Thyroid gland (tissue), 4 donors: ENCODE results near the gene F11R.
"Not testable (repeated sequence)": the region's sequence is repeated elsewhere in the genome, so short reads cannot be mapped to it uniquely, and the experiment has no call there.

ENCODE experiments used
- CTCF ChIP-seq, 6 experiments: fragments of 200-600 bp in 3 of 6; fragments of 450-650 bp in 3 of 6; sonication (generic) in 3 of 6; IDR thresholded peaks; one replicate each; pipeline ENCODE4 v1.5.1; 2016 to 2019; ENCODE audit warnings: antibody characterized with exemption in 6 of 6, mild to moderate bottlenecking in 2 of 6, inconsistent platforms in 1 of 6, moderate library complexity in 1 of 6
- POLR2A ChIP-seq, 2 donors: fragments of 450-650 bp; IDR thresholded peaks; one replicate each; pipeline ENCODE4 v1.6.1; 2017; ENCODE audit warnings: antibody characterized with exemption in 2 of 2, mild to moderate bottlenecking in 2 of 2, moderate library complexity in 1 of 2

- TF ChIP-seq POLR2A, CTCF (IDR thresholded peaks at IDR 0.05): not testable (repeated sequence)
Observed at GRCh38 chr1:161016683-161017082, 4.3 kb downstream of the F11R start.
